Effector CD4-positive, alpha-beta T cell (primary cell): Measurements from ENCODE around the gene LRGUK.
A peak's percentile ranks its signal among the peaks of the same experiment; 100 is the strongest.
"Not testable (repeated sequence)": the region's sequence is repeated elsewhere in the genome, so short reads cannot be mapped to it uniquely, and the experiment has no call there.

Source experiments
- DNase-seq: peaks from one replicate; pipeline ENCODE4 v3.0.0-alpha.2; 2020
- total RNA-seq: gene quantifications from one replicate; lab custom pipeline; 2026; lab: John Stamatoyannopoulos, UW

LRGUK gene, protein sequence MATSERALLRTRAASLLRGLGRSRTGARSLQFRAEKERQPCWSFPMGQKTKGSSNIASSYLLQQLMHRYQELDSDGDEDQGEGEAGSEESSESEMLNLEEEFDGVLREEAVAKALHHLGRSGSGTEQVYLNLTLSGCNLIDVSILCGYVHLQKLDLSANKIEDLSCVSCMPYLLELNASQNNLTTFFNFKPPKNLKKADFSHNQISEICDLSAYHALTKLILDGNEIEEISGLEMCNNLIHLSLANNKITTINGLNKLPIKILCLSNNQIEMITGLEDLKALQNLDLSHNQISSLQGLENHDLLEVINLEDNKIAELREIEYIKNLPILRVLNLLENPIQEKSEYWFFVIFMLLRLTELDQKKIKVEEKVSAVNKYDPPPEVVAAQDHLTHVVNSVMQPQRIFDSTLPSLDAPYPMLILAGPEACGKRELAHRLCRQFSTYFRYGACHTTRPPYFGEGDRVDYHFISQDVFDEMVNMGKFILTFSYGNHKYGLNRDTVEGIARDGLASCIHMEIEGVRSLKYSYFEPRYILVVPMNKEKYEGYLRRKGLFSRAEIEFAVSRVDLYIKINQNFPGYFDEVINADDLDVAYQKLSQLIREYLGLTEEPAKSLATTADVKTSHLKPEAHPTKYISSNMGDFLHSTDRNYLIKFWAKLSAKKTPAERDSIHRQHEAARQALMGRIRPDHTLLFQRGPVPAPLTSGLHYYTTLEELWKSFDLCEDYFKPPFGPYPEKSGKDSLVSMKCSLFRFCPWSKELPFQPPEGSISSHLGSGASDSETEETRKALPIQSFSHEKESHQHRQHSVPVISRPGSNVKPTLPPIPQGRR
- 0.94 reads per million for total RNA-seq

- DNase-seq: peak; percentile 65
These were observed at the start of gene LRGUK for GRCh38 chr7:134126966-134127848. LRGUK (plus strand) TSS chr7:134127340; CDS start chr7:134127368, 28 bp downstream.

- not testable (repeated sequence) for DNase-seq
These were observed 49.6 kb upstream of the LRGUK start for GRCh38 chr7:134077560-134077959.

- no peak for DNase-seq
These were observed 48.1 kb upstream of the LRGUK start for GRCh38 chr7:134078991-134079390.

DNA sequence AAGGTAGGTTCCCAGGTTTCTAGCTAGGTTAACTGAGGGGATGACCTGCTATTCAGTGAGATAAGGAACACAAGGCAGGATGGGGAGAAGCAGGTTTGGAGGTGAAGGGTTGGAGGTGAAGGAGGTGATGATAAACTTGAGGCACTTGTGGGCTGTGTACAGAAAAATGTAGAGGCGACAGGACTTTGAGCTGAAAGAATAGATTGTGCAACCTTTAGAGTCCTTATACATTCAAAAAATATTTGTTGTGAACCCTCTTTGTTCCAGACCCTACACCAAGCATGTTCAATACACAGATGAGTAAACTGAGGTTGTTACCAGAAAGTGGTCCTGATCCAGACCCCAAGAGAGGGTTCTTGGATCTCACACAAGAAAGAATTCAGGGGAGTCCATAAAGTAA lies 45.4 kb upstream of the LRGUK start:
- no peak for DNase-seq

DNA sequence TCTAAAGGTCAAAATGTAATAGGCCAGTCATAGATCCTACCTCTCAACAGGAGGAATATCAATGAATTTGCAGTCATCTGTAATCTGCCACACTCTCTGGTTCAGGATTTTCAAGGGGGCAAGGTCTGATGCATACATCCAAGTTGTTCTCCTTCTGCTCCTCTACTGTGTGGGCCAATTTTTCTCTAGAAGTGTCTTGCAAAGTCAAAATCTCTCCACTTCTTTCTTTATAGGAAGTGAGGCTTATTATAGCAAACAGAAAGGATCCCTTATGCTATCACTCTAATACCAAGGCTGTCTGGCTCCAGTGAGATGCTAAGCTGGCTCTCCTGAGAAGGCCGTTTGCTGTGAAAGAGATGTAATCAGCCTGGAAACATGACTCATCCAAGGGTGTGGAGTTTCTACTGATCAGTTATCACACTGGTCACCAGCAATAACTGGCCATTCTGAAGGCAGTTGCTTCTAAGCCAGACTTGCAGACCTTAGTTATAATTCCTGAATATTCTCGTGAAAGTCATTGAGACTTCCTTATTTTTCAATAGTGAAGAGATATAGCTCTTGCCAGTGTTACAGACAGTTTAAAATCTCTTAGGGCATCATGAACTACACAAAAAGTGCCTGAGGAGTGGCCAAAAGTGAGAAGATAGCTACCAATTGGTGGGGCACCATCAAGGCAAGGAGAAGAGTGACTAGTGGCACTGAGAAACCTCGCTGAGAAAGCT lies 43.2 kb upstream of the LRGUK start:
- no peak for DNase-seq

GRCh38 chr7:134084488-134085144 lies 42.5 kb upstream of the LRGUK start:
- no peak for DNase-seq

DNA sequence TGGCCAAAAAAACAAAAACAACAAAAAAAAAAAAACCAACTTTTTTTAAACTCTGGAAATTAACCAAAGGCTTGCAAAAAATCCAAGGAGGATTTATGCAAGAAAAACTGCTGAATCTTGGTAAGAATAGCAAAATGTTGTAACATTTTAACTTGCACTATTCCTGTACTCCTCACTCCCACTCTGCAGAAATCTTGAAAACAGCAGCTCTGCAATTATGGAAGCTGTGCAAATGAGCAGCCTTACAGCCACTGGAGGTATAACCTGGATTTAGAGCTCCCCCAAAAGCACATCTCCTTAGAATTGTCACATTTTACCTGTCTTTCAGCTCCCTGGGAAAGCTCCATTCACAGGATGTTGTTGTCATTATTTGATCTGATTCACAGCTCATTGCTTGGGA lies 41.8 kb upstream of the LRGUK start:
- DNase-seq: no peak

GRCh38 chr7:134086998-134087735 lies 40.0 kb upstream of the LRGUK start:
- DNase-seq: no peak

DNA sequence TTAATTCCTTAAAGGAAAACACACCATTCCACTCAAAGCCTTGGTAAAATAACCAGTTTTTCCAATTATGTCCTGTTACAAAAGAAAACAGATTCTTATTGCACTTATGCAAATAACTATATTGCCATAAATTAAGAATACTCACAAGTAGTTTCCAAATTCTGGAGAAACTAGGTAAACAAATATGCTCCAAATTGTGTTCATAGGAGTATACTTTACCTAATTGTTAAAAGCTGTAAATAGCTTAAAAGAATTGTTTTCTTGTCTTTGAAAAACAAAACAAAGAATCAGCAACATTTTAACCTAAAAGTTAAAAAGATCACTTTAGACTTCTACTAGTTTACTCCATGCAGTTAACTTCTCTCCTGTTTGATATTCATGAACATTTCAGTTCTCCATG lies 38.9 kb upstream of the LRGUK start:
- DNase-seq: no peak

GRCh38 chr7:134089446-134089845 lies 37.7 kb upstream of the LRGUK start:
- no peak for DNase-seq

GRCh38 chr7:134098072-134098471 lies 29.1 kb upstream of the LRGUK start:
- no peak for DNase-seq

- DNase-seq: no peak
These were observed 25.4 kb upstream of the LRGUK start for GRCh38 chr7:134101716-134102115.

DNA sequence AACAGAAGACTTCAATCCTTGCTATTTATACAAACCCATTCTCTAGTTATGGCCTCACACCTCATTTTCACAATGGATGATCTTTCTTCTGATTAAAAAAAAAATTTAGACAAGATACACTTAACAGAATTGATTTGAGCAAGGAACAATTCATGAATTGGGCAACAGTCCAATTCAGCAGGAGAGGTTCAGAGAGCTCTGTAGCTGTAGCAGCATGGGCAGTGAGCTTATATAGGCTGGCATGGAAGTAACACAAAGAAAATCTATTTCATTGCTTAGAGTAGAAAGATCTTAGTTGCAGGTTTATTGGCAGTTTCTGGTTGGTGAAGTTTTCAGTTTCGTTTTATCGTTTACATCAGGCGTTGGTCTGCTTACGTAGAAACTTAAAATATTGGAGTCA lies 23.0 kb upstream of the LRGUK start:
- DNase-seq: no peak

DNA sequence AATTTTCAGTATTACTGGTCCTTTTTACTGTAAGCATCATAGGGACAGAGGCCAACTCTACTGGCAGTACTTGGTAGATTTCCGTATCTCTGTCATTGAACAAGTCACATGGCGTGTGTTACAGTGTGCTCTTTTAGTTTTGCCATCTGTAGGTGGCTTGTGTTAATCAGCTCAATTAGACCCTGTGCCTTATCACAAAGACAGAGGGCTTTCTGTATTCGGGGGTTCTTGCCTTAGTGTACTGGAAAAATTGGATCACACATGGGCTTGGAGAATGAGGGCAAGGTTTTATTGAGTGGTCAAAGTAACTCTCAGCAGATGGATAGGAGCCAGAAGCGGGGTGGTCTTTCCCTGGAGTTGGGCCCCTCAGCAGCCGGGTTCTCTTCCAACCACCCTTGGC lies 21.3 kb upstream of the LRGUK start:
- no peak for DNase-seq

GRCh38 chr7:134108802-134109201 lies 18.3 kb upstream of the LRGUK start:
- DNase-seq: no peak

- no peak for DNase-seq
These were observed 13.5 kb upstream of the LRGUK start for GRCh38 chr7:134113655-134114054.

DNA sequence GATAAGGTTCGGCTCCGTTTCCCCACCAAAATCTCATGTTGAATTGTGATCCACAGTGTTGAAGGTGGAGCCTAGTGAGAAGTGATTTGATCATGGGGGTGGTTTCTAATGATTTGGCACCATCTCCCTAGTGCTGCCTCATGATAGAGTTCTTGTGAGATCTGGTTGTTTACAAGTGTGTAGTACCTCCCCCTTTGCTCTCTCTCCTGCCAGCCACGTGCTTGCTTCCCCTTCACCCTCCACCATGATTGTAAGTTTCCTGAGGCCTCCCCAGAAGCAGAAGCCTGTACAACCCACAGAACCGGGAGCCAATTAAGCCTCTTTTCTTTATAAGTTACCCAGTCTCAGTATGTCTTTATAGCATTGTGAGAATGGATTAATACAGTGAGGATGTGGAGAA lies 12.1 kb upstream of the LRGUK start:
- no peak for DNase-seq

- DNase-seq: no peak
These were observed 6.7 kb upstream of the LRGUK start for GRCh38 chr7:134120405-134120804.

GRCh38 chr7:134121632-134122139 lies 5.5 kb upstream of the LRGUK start:
- no peak for DNase-seq

DNA sequence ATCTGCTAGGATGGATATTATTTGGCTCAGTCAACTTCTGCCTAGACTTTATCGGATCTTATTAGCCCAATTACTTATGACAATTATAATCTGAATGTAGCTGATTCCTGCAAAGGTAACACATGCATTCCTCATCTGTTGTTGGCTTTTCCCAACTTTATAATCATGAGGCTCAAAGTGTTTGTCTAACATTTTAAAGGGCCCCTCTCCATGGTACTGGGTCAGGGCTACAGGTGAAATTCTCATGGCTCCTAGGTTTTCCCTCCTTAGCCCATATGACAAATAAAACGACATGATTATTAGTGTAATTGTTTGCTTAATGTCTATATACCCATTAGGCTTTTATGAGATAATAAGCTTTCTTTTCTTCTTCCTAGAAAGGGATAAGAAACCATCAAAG lies 4.2 kb upstream of the LRGUK start:
- no peak for DNase-seq

- DNase-seq: no peak
These were observed 994 bp upstream of the LRGUK start for GRCh38 chr7:134126146-134126545.
